Esophagus muscularis mucosa (tissue), 4 donors: ENCODE data around the gene ABTB2. TPM values are rescaled to one million over a fixed set of nuclear protein-coding genes. Genes with fewer than 3 reads are reported as not detected.

Experiments used
- DNase-seq: peaks from one replicate; pipeline ENCODE4 v3.0.0-alpha.2; 2017; ENCODE audit errors: extremely low spot score
- H3K27ac ChIP-seq, 4 donors: fragments of 200-600 bp; sonication (generic); replicated peaks in 1 of 4; 1 replicate in 3 of 4; 2 replicates in 1 of 4; pipeline ENCODE4 v1.5.1; 2016 to 2019; ENCODE audit warnings: mild to moderate bottlenecking in 1 of 4
- H3K27me3 ChIP-seq, 4 donors: fragments of 200-600 bp; sonication (generic); one replicate each; pipeline versions ENCODE4 v1.5.1 to v1.6.0; 2016 to 2019
- H3K36me3 ChIP-seq, 4 donors: fragments of 200-600 bp; sonication (generic); one replicate each; pipeline ENCODE4 v1.5.1; 2016 to 2019
- H3K4me1 ChIP-seq, 4 donors: fragments of 200-600 bp; sonication (generic); one replicate each; pipeline ENCODE4 v1.5.1; 2016 to 2019
- H3K4me3 ChIP-seq, 4 donors: fragments of 200-600 bp; sonication (generic); 1 replicate in 2 of 4; 2 replicates in 2 of 4; pipeline ENCODE4 v1.5.1; 2016 to 2019; ENCODE audit warnings: mild to moderate bottlenecking in 4 of 4, moderate library complexity in 1 of 4
- H3K9me3 ChIP-seq, 4 donors: fragments of 200-600 bp; sonication (generic); 1 replicate in 3 of 4; 2 replicates in 1 of 4; pipeline ENCODE4 v1.5.1; 2016 to 2019
- CTCF ChIP-seq, 3 experiments: fragments of 200-600 bp in 2 of 3; fragments of 450-650 bp in 1 of 3; sonication (generic) in 2 of 3; IDR thresholded peaks; one replicate each; pipeline ENCODE4 v1.5.1; 2017 to 2019; ENCODE audit warnings: antibody characterized with exemption in 3 of 3, mild to moderate bottlenecking in 2 of 3, moderate library complexity in 1 of 3
- EP300 ChIP-seq: sonication (generic); formaldehyde crosslinking; IDR thresholded peaks from one replicate; pipeline ENCODE4 v1.6.1; 2017; ENCODE audit warnings: antibody characterized with exemption
- POLR2A ChIP-seq: fragments of 450-650 bp; IDR thresholded peaks from one replicate; pipeline ENCODE4 v1.6.1; 2017; ENCODE audit warnings: antibody characterized with exemption, moderate library complexity, mild to moderate bottlenecking, low read depth
- POLR2AphosphoS5 ChIP-seq, 2 donors: sonication (generic); formaldehyde crosslinking; IDR thresholded peaks; one replicate each; pipeline ENCODE4 v1.6.1; 2017; ENCODE audit warnings: antibody characterized with exemption in 2 of 2
- WGBS: methylation state at CpG from one replicate; pipeline ENCODE4 v1.1.5; 2018; 5-methylcytosine and 5-hydroxymethylcytosine counted together
- intact Hi-C: fragments of 100-400 bp; cut with DNase I; formaldehyde crosslinking; loops from one replicate; pipeline ENCODE4 v1.15.1; 2023
- total RNA-seq, 4 donors: library from RNA; depleted of rRNA; stranded (reverse); fragments of >200 nt; gene quantifications; one replicate each; pipeline versions ENCODE4 v1.1.0 to v1.2.1, GENCODE V29; 2016

Gene ABTB2
- total RNA-seq, 4 donors from 2014 or later: 5.0 to 8.0 (median 7.2) TPM

GRCh38 chr11:34329876-34330275 is 27.9 kb downstream of the ABTB2 start:
- Histone ChIP-seq H3K27ac (no peak overlapping the region), H3K4me3 (no peak overlapping the region), H3K27me3 (no peaks in the 10 kb centered on the region), H3K36me3 (no peaks in the 10 kb centered on the region), H3K9me3 (no peaks in the 10 kb centered on the region), H3K4me1 (peaks cover 41 to 47% (median 44%) of the 10 kb centered on the region in 4 donors)
- no peak for DNase-seq
- intact Hi-C loops: no loop called here
- TF ChIP-seq EP300: no peak
- TF ChIP-seq POLR2AphosphoS5 (IDR thresholded peaks at IDR 0.05): no peak
- no peak for TF ChIP-seq CTCF (IDR thresholded peaks at IDR 0.05)
- TF ChIP-seq POLR2A: no peak
- WGBS: 89% methylated on average over 2 of the region's 2 CpGs

- intact Hi-C loops: no loop called here
Observed at GRCh38 chr11:34328632-34328910, 29.2 kb downstream of the ABTB2 start.

GRCh38 chr11:34327804-34328631 is 29.8 kb downstream of the ABTB2 start:
- Histone ChIP-seq H3K27me3 (no peaks in the 10 kb centered on the region), H3K4me1 (peaks cover 41 to 52% (median 49%) of the 10 kb centered on the region in 4 donors), H3K9me3 (no peaks in the 10 kb centered on the region), H3K27ac (peak overlapping the region; percentile 50 to 70 (median 66)), H3K36me3 (no peaks in the 10 kb centered on the region), H3K4me3 (no peak overlapping the region)
- 62% methylated on average over 6 of the region's 7 CpGs for WGBS
- intact Hi-C loops: no loop called here
- DNase-seq: no peak
- TF ChIP-seq POLR2A (no peak), POLR2AphosphoS5 (IDR thresholded peaks at IDR 0.05) (peak; percentile 22 to 47), EP300 (no peak), CTCF (IDR thresholded peaks at IDR 0.05) (peak in 1 of 3 experiments; percentile 5)

More at GRCh38 chr11:34328632-34328910, 29.2 kb downstream of the ABTB2 start:
- DNase-seq: no peak
- H3K36me3 ChIP-seq: no peaks in the 10 kb centered on the region
- 72% methylated on average over 4 of the region's 4 CpGs for WGBS
- no peaks in the 10 kb centered on the region for H3K27me3 ChIP-seq
- H3K27ac ChIP-seq: peak overlapping the region in 2 of 4 donors; percentile 66
- TF ChIP-seq POLR2AphosphoS5 (IDR thresholded peaks at IDR 0.05): no peak
- TF ChIP-seq EP300: no peak
- no peak for TF ChIP-seq POLR2A
- TF ChIP-seq CTCF (IDR thresholded peaks at IDR 0.05): no peak
- H3K4me3 ChIP-seq: no peak overlapping the region
- H3K4me1 ChIP-seq: peaks cover 41 to 48% (median 47%) of the 10 kb centered on the region in 4 donors
- no peaks in the 10 kb centered on the region for H3K9me3 ChIP-seq

- no peak for DNase-seq
- intact Hi-C loops: no loop called here
- Histone ChIP-seq H3K27ac (peak overlapping the region in 1 of 4 donors; percentile 11), H3K4me1 (peaks cover 20 to 42% (median 39%) of the 10 kb centered on the region in 4 donors), H3K27me3 (no peaks in the 10 kb centered on the region), H3K9me3 (no peaks in the 10 kb centered on the region), H3K4me3 (no peak overlapping the region), H3K36me3 (no peaks in the 10 kb centered on the region)
- TF ChIP-seq EP300: no peak
- 85% methylated on average over 3 of the region's 3 CpGs for WGBS
Observed at GRCh38 chr11:34324466-34324865, 33.3 kb downstream of the ABTB2 start.

- Histone ChIP-seq H3K27ac (peak overlapping the region in 2 of 4 donors; percentile 5 to 8), H3K36me3 (no peaks in the 10 kb centered on the region), H3K9me3 (no peaks in the 10 kb centered on the region), H3K27me3 (no peaks in the 10 kb centered on the region), H3K4me1 (peaks cover 15 to 41% (median 35%) of the 10 kb centered on the region in 4 donors), H3K4me3 (no peak overlapping the region)
- intact Hi-C loops: no loop called here
- TF ChIP-seq CTCF (IDR thresholded peaks at IDR 0.05): no peak
- TF ChIP-seq POLR2A: no peak
- no peak for TF ChIP-seq EP300
- TF ChIP-seq POLR2AphosphoS5 (IDR thresholded peaks at IDR 0.05): no peak
- WGBS: 26% methylated on average over 2 of the region's 2 CpGs
- no peak for DNase-seq
Observed at GRCh38 chr11:34323601-34324000, 34.2 kb downstream of the ABTB2 start.
